Stimulated activated CD8-positive, alpha-beta memory T cell treated with anti-CD3 and anti-CD28 coated beads, Interleukin-7, amount 100 ng/mL, for 1 hour (primary cell): Measurements from ENCODE around the gene RGL3.
"Not testable (repeated sequence)": the region's sequence is repeated elsewhere in the genome, so short reads cannot be mapped to it uniquely, and the experiment has no call there.

Experiments used
- DNase-seq, 2 donors: peaks; one replicate each; pipeline ENCODE4 v3.0.0-alpha.2; 2020; ENCODE audit warnings: low read depth in 2 of 2

Gene RGL3, protein sequence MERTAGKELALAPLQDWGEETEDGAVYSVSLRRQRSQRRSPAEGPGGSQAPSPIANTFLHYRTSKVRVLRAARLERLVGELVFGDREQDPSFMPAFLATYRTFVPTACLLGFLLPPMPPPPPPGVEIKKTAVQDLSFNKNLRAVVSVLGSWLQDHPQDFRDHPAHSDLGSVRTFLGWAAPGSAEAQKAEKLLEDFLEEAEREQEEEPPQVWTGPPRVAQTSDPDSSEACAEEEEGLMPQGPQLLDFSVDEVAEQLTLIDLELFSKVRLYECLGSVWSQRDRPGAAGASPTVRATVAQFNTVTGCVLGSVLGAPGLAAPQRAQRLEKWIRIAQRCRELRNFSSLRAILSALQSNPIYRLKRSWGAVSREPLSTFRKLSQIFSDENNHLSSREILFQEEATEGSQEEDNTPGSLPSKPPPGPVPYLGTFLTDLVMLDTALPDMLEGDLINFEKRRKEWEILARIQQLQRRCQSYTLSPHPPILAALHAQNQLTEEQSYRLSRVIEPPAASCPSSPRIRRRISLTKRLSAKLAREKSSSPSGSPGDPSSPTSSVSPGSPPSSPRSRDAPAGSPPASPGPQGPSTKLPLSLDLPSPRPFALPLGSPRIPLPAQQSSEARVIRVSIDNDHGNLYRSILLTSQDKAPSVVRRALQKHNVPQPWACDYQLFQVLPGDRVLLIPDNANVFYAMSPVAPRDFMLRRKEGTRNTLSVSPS

DNA sequence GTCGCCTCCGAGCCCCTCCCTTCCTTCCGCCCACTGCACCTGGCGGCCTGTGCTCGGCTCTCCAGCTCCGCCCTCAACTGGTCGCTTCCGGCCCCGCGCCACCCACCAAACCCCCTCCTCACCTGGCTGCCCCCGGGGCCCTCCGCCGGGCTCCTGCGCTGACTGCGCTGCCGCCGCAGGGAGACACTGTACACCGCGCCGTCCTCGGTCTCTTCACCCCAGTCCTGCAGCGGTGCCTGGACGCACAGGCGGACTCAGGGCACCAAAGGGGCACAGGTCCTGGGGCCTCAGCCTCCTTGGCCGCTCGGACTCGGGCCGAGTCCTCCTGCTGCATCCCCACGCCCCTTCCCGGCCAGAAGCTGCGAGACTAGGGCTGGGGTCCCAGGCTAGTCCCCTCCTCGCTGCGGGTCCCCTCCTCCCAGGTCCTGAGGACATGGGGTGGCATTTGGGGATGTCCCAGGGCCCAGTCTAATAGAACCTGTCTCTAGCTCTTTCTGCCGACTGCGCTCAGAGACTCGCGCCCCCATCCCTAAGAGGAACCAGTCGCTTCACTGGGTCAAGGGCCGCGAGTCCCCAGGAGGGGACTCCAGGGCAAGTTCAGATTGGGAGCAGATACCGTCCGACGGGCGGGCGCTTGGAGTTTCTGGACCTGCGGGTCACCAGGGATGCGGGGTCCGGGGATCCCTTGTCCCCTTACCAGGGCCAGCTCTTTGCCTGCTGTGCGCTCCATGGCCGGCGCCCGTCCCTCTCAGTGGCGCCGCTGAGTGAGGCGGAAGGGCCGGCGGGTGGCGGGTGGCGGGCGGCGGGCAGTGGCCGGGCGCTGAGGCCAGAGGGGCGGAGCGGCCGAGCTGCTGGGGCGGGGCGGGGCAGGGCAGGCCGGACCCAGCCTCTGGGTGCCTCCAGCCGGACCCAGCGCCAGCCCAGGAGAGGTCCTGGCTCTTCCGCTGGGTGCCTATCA, at the start of gene RGL3:
RGL3 (minus strand) TSS at position 766 of the 958 bp plus-strand sequence; CDS start at position 730, 36 bp downstream.
- no peak for DNase-seq

DNA sequence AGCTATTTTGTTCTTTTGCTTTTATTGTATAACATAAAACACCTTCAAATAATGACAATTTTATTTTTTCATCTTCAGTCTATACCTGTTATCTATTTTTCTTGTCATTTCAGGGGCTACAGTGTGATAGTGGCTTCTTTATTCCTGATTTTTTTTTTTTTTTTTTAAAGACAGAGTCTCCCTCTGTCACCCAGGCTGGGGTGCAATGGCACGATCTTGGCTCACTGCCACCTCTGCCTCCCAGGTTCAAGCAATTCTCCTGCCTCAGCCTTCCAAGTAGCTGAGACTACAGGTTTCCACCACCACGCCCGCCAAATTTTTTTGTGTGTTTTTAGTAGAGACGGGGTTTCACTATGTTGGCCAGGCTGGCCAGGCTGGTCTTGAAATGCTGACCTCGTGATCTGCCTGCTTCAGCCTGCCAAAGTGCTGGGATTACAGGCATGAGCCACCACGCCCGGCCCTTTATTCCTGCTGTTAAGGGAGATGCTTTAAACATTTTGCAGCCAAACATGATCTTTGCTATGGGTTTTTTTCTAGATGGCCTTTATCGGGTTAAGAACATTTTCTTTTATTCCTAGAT, 49.2 kb upstream of the RGL3 start:
- DNase-seq: not testable (repeated sequence)

DNA sequence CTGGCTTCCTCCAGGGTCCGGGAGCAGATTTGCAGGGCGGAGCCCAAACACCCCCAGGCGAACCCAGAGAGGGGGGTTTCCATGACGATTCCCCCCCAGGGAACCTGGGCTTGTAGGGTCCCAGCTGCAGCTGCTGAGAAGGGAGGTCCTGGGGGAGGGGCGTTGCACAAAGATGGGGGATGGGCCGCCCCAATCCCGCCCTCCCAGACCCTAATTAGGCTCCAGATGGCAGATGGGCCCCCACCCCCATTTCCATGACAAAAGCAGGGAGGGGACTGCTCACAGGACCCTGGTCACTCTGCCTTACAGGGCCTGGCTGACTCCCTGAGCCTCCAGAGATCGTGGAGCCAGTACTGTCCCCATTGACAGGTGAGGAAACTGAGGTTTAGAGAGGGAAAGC, 46.5 kb upstream of the RGL3 start:
- DNase-seq: no peak

DNA sequence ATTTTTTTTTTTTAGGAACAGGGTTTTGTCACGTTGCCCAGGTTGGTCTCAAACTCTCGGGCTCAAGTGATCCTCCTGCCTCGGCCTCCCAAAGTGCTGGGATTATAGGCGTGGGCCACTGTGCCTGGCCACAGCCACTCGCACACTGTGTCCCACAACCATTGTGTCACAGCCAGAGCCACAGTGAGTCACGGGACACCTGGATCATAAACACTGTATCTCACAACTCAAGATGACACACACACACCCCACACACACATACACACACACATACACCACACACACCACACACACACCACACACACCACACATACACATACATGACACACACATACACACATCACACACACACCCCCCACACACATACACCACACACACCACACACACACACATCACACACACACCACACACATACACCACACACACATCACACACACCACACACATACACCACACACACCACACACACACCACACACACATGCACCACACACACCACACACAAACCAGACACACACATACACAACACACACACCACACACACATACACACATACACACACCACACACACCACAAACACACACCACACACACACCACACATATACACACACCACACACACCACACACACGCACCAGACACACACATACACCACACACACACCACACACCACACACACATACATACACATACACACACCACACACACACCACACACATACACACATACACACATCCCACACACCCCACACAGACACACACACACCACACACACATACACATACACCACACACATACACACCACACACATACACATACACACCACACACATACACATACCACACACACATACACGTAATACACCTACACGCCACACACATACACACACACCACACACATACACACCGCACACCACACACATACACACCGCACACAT, 45.5 kb upstream of the RGL3 start:
- no peak for DNase-seq

DNA sequence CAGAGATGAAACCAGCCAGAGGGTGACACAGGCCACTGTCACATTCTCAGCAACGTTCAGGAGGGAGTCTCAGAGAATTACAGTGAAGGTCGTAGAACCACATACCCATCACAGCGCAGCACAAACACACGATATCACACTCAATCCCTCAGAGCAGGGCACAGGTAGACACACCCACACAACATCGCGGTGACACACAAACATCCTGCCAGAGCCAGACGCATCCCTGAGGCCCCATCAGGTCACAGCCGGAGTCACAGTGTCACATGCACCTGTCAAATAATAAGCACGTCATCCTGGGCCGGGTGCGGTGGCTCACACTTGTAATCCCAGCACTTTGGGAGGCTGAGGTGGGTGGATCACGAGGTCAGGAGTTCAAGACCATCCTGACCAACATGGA, 44.3 kb upstream of the RGL3 start:
- no peak for DNase-seq

DNA sequence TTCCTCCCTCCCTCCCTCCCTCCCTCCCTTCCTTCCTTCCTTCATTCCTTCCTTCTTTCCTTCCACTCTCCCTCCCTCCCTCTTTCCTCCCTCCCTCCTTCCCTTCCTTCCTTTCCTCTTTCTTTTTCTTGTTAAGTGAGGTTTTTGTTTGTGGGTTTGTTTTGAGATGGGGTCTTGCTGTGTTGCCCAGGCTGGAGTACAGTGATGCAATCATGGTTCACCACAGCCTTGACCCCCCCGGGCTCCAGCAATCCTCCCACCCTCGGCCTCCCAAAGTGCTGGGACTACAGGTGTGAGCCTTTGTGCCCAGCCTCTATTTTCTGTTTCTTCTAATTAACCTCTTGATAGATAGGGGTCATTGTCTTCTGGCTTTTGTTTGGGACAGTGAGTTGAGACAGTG, 42.3 kb upstream of the RGL3 start:
- DNase-seq: no peak

DNA sequence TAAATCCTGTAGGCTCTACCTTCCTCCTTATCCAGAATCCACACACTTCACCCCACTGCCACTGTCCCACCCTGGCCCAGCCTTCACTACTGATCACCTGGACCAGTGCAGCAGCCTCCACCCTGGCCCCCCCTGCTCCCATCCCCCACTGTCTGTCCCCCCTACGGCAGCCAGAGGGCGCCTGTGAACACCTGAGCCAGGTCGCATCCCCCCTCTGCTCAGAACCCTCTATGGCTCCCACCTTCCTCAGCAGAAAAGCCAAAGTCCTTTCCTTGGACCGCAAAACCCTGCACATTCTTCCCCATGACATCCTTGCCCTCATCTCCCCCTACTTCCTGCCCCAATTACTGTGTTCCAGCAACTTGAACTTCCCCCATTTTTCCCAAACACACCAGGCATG, 41.1 kb upstream of the RGL3 start:
- DNase-seq: no peak

DNA sequence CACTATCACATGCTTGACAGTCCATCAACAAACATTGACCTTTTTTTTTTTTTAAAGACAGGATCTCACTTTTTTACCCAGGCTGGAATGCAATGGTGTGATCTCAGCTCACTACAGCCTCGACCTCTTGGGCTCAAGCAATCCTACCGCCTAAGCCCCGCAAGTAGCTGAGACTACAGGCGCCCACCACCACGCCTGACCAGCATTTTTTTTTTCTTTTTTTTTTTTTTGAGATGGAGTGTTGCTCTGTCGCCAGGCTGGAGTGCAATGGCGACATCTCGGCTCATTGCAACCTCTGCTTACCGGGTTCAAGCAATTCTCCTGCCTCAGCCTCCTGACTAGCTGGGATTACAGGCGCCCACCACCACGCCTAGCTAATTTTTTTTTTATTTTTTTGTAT, 39.8 kb upstream of the RGL3 start:
- DNase-seq: not testable (repeated sequence)

DNA sequence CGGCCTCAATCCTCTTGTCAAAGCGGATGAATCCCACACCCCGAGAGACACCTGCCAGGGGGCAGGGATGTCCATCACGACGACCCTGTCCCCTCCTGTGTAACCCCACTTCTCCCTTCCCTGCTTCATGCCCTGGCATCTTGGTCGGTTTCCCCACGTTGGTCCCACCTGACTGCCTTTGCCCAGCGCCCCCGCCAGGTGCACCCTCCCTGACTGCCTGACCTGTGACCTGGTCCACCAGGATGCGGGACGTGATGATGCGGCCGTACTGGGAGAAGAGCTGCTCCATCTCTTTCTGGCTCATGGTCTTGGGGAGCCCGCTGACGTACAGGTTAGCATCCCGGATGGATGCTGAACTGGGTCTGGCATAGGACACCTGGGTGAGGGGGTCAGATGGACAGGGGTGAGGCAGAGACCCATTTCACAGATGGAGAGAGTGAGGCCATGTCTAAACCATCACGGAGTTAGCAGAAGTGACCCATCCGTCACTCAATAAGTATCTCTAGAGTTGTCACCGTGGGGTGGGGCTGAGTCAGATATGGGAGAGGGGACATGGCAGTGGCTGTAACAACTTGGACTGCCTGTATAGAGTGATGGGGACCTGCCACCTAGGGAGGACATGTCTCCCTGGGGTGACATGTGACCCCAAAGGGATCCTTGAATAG, 39.3 kb upstream of the RGL3 start:
- DNase-seq: no peak

DNA sequence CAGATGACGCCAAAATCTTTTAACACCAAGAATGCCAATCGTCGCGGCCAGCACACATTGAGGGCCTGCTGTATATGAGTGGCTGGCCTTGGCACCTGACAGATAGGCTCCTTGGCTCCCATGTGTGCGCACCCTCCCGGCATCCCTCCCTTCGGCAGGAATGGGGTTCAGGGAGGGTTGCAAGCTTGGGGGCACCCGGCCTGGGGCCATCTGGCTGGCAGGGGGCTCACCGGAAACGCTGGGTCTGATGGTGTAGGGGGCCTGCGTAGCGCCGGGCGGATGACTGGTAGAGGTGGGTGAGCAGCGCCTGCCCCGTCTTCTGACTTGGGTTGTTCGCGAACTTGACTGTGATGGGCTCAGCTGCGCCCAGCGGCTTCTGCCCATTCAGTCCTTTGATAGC, 38.7 kb upstream of the RGL3 start:
- DNase-seq: no peak

DNA sequence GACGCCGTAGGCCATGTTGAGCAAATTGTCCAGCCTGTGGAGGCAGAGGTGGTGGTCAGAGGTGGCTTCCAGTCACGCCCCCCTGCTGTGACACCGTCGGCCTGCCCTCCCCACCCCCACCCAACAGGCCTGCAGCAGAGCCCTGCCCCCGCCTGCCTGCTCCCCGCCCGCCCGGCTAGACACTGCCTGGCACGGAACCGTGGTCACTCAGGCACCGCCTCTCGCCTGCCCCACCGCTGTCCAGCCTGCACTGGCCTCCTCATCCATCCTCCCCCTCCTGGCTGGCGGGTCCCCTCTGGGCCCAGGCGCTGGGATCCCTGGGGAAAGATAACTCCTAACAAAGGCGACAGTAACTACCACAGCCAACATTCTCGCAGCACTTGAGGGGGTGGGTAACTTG, 38.0 kb upstream of the RGL3 start:
- DNase-seq: no peak

DNA sequence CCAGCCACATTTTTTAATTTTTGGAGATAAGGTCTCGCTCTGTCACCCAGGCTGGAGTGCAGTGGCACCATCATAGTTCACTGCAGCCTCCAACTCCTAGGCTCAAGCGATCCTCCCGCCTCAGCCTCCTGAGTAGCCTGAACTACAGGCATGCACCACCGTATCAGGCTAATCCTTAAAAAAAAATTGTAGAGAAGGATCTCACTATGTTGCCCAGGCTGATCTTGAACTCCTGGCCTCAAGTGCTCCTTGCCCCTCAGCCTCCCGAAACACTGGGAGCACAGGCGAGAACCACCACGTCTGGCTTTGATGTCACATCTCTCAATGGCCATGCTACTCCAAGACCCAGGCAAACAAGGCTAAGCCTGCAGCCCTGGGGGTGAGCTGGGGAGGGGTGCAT, 37.5 kb upstream of the RGL3 start:
- DNase-seq: no peak

DNA sequence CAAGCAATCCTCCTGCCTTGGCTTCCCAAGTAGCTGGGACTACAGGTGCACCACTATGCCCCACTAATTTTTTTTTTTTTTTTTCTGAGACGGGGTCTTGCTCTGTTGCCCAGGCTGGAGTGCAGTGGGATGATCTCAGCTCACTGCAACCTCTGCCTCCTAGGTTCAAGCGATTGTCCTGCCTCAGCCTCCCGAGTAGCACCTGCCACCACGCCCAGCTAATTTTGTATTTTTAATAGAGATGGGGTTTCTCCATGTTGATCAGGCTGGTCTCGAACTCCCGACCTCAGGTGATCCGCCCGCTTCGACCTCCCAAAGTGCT, 36.1 kb upstream of the RGL3 start:
- not testable (repeated sequence) for DNase-seq

DNA sequence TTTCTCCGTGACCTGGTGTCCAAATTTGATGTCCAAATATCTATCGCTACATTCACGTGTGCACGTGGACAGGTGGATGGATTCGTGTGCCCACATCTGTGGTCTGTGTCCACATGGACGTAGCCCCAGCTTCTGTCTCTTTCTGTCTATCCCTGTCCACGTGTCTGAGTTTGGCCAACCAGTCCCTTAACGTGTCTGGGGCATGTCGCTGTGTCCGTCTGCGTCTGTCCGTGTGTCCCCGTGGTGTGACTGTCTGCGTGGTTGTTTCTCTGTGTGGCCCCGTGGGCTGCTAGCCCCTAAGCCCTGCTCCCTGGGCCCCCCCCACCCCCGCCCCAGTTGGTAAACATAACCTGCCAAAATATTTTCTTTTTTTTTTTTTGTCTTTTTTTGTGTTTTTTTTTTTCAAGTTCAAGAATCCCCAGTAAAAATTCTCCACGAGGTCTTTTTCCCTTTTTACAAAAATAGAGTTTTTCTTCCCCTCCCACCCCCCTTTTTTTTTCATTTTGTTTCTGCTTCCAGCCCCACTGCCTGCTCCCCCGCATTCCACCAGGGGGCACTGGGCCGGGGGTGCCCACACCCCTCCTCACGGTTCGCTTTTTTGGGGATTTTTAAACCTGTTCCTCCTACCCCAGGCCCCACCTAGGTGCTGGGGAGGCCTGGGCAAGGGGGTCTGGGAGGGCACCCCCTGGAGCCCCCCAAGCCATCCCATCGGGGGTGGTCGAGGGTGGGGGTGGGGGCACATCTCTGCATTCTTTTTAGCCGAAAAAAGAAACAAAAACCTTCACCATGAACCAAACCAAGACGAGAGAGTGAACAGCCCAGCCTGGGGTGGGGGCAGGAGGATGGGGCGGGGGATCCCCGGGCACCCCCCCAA, 34.6 kb upstream of the RGL3 start:
- no peak for DNase-seq

DNA sequence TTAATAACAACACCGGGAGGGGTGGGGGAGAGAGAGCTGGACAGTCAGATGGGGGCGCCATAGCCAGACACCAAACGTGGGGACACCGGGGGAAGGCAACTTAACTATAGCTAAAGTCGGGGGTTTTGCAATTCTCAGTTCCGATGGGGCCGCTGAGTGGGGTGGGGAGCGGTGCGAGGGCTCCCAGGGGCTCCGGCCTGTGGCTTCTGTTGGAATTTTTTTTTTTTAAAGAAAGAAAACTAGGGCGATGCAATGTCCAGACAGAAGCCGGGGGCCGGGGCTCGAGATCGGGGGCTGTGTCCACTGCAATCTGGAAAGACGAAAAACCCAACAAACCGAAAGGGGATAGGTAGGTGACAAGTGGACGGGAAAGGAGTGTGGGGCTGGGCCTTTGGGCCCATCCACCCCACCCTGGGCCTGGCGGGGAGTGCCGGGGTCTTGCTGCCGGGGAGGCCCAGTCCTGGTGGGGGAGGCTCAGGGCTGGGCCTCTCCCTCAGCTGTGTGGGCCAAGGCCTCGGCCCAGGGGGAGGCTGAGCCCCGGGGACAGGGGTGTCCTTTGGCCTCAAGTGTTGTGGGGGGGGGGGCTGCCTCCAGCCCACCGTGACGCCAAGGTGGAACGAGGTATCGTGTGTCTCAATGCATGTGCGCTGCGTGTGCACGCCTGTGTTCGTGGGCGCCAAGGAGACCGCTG, 33.7 kb upstream of the RGL3 start:
- DNase-seq: no peak

DNA sequence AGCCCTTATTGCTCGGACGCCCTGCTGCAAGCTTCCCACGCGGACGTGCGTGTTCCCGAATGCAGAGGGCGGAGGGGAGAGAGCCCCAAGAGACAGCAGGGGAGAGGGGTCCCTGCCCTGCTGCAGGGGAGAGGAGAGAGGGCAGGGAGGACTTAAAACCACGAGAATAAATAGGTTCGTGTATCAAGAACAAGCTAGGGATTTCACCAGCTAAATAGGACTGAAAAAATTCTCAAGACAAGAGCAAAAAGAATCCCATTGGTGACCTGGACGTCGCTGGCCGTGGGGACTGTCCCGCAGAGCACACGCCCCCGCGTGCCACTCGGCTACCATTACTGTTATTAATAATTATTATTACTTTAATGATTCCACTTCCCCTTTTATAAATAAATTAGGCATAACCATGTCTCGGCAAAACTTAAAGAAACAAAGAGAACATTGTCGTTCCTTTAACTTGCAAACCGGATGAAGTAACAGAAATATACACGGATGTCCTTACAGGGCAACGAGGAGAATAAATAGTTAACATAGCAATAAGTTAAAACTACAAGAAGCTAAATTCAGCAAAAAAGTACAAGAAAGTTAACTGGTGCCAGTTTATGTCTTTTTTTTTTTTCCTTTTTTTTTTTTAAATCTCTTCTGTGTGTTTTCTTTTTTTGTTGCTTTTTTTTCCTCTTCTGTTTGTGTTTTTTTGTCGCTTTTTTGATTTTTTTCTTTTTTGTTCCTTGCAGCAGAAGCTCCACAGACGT, 32.9 kb upstream of the RGL3 start:
- DNase-seq: no peak

DNA sequence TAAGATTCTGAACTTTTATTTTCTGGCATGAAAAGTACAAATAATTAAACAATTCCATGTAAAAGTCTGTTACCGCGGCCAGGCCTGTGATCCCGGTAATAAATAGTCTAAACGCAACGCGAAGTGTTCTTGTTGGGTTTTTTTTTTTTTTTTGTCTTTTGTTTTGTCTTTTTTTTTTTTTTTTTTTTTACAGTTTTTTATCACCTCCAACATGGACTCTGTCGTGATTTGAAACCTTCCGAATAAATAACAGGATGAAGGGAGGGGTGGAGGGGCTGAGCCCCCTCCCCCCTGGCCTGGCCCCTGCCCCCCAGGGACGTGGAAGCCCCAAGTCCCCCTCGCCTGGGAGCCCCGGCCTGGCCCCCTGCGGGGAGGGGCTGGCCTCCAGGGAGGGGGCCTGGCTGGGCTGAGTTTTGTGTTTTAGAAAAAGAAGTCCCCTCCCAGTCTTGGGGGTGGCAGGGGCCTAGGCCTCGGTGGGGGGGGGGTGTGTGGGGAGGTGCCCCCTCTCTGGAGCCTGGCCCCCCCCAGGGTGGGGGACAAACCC, 32.3 kb upstream of the RGL3 start:
- no peak for DNase-seq
